HG02840 (cell line): ENCODE measurements around the gene ZNF774.
"Not testable (repeated sequence)": the region's sequence is repeated elsewhere in the genome, so short reads cannot be mapped to it uniquely, and the experiment has no call there.

ENCODE experiments used
- ATAC-seq: cut with Tn5 transposase; IDR thresholded peaks from one replicate; pipeline ENCODE4 v1.9.1; 2021; ENCODE audit warnings: mild to moderate bottlenecking, moderate library complexity, moderate number of reproducible peaks; ENCODE audit not compliant: unreplicated experiment, low FRiP score

Gene ZNF774

GRCh38 chr15:90344662-90345061, 7.4 kb upstream of the ZNF774 start:
- no peak for ATAC-seq

DNA sequence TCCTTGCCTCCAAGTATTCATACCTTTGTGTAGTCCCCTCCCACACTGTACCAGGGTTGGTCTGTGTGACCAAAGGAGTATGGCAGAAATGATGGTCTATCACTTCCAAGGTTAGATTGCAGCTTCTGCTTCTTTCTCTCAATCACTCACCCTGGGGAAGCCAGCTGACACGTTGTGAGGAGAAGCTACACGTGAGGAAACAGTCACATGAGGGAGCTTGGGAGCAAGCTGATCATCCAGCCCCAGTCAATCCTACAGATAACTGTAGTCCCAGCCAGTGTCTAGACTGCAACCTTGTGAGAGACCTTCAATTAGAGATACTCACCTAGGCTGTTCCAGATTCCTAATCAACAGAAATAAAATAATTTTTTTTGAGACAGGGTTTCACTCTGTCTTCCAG, 6.2 kb upstream of the ZNF774 start:
- no peak for ATAC-seq

DNA sequence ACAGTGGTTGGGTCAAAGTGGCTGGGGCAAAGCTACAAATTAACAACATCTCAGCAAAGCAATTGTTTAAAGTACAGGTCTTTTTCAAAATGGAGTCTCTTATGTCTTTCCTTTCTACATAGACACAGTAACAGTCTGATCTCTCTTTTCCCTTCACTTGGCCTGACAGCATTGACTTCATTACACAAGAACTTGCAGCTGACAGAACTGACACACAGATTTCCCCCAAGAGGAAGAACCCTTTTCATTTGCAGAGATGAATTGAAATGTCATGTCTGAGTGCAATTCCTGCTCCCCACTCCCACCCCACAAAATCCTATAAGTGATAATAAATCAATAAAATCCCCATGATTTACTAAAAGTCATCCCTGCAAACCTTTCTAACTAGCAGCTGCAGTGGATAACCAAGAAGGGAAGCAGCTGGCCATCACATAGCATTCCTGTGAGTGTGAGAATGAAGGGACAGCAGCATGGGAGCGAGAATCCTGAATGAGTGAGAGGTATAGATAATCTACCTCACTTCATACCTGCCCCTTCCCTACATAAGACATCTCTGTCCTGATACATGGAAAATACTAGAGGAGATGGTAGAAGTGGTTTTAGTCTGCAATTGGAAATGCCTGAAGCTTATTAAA, 4.5 kb upstream of the ZNF774 start:
- ATAC-seq: not testable (repeated sequence)

DNA sequence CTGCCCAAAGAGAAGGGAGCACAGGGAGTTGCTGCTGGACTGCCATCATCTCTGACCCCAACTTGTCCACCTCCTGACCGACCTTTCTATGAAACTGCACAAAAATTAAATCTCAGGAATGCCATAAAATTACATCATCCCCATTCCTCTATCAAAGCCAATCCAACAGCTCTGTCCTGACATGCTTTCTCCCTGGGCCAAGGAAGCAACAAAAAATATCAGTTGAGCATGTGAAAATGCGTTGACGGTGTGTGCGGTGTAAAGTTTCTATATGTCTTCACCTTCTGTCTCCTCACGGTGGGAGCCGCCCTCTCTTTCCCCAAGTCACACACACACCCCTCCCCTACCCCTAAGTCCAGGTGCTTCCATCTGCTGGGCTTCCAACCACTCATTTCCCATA, 3.6 kb upstream of the ZNF774 start:
- no peak for ATAC-seq

DNA sequence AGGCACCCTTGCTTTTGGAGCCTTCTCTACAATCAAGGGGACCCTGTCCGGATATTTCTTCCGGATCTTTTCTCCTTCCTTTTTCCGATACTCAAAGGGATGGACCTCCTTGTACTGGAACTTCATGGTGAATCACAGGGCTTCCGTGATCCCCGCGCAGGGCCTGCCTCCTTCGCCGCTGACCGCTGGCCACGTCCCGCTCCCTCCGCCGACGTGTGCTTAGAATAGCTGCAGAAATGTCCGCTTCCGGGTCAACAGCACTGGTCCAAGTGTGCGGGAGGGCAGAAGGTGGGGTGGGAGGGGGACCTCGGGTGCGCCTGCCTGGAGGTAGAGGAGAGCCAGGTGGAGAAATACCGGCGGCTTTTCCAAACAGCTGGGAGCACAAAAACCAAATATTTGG, 3.0 kb upstream of the ZNF774 start:
- no peak for ATAC-seq

- ATAC-seq: no peak
These were observed 2.3 kb upstream of the ZNF774 start for GRCh38 chr15:90349821-90350220.

DNA sequence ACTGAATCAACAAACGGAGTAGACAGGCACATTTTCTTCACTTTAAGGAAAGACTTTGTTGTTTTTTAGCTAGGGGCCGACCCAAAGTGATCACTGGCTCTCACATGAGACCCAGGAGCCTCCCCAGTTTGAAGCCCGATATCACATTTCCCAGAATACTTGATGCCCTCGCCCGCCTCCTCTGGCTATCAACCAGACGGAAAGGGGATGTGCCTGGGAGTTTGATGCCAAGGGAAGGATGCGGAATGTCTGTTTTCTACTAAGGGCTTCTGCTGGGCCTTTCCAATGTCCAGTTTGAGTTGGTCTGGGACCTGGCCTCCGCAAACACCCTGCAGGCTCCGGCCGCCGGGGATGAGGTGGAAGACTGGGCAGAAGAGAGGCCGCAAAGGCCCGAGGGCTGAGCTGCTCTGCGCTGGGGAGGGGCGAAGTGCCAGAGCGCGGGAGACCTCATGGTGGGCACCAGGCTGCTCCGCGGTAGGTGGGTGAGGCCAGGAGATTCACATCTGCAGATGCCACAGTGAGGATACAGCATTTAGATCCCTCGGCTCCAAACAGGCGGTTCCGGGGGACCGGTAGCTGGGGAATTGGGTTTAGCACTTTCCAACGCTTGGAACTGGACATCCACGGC, 491 bp upstream of the ZNF774 start:
- peak; percentile 6 for ATAC-seq

DNA sequence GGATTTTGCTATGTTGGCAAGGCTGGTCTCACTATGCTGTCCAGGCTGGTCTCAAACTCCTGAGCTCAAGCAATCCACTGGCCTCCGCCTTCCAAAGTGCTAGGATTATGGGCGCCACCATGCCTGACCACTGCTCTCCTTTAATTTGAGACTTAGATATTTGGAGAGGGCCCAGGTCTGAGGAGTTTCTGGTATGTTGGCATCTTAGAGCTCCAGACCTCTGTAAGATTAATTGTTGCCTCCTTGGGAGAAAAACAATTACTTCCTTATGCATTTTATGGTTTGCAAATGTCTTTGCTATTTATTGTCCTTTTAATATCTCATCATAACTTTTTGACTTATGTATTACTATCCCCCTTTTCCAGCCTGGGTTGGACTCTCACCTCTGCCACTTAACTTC, 2.9 kb downstream of the ZNF774 start:
- ATAC-seq: no peak

DNA sequence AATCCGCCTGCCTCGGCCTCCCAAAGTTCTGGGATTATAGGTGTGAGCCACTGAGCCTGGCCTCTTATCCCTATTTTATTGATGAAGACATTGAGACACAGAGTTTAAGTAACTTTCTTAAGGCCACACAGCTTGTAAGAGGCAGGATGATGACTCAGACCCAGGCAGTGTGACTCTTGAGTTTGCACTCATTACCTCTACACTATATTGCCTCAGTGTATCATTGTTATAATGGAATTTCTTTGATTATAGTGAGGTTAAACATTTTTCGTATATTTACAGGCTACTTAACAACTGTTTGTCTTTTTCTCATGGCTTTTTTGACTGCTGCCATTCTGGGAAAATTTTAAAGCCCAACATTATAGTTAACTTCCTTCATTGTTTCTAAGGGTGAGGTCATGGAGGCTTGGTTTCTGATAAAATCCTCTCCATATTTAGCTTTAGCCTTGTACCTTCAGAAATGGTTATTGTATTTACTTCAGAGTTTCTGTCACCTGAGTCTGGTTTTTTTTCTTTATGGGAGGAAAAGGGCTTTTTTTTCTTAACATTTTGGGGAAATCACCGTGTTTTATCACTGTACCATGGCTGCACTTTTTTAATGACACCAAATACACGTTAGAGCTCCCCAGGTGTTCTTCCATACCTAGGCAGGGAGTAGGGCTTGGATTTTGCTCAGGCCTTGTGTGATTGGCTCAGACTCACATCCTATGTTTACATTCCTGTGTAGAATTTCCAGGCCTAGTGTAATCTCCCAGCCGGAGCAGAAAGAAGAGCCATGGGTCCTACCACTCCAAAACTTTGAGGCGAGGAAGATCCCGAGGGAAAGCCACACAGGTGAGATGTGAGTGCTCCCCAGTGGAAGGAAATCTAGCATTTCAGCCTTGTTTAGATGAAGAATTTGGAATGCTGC, 6.3 kb downstream of the ZNF774 start:
- no peak for ATAC-seq

DNA sequence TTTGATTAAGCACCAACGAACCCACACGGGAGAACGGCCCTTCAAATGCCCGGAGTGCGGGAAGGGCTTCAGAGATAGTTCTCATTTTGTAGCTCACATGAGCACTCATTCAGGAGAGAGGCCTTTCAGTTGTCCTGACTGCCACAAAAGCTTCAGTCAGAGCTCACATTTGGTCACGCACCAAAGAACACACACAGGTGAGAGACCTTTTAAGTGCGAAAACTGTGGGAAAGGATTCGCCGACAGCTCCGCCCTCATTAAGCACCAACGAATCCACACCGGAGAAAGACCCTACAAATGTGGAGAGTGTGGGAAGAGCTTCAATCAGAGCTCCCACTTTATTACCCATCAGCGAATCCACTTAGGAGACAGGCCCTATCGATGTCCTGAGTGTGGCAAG, 8.7 kb downstream of the ZNF774 start:
- no peak for ATAC-seq

GRCh38 chr15:90362936-90363212, 10.8 kb downstream of the ZNF774 start:
- no peak for ATAC-seq

DNA sequence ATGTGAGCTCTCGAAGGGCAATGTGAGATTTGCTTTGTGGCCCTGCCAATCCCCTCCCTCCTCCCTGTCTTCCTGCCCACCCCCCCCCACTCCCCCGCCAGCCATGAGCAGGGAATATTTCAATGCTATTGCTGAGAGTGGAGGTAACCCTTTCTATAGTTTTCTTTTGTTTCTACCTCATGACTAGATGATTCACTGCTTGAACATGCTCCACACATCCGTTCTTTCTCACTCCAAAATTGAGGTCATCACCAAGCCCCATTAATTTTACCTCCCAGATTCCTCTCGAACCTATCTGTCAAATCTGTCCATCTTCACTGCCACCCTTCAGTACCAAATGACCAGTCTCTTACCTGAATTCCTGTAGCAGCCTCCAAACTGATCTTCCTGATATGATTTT, 12.2 kb downstream of the ZNF774 start:
- no peak for ATAC-seq

- no peak for ATAC-seq
These were observed 13.5 kb downstream of the ZNF774 start for GRCh38 chr15:90365414-90366055.

DNA sequence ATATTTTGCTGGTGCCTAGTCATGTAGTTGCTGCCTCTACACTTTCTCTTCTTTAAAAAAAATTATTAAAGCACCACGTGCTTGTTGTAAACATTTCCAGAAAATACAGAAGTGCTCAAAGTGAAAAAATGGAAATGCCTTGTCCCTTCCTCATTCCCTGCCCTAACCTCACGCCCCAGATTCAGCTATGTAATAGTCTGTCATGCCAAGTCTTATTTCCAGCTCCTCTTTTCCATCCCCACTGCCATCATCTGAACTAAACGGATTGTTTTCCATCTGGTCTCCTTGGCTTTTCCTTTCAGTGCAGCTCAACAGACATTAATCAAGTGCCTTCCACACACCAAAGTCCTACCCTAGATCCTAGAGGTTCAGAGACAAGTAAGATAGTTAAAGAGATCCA, 15.5 kb downstream of the ZNF774 start:
- no peak for ATAC-seq

DNA sequence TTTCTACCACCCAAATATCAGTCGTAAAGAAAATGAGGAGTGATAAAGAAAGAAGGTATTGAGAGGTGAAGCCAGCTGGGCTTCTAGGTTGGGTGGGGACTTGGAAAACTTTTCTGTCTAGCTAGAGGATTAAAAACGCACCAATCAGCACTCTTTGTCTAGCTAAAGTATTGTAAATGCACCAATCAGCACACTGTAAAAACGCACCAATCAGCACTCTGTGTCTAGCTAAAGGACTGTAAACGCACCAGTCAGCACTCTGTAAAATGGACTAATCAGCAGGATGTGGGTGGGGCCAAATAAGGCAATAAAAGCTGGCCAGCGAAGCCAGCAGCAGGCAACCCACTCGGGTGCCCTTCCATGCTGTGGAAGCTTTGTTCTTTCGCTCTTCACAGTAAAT, 23.0 kb downstream of the ZNF774 start:
- no peak for ATAC-seq

- no peak for ATAC-seq
These were observed 24.7 kb downstream of the ZNF774 start for GRCh38 chr15:90376789-90377188.

GRCh38 chr15:90379263-90379662, 27.2 kb downstream of the ZNF774 start:
- ATAC-seq: no peak

DNA sequence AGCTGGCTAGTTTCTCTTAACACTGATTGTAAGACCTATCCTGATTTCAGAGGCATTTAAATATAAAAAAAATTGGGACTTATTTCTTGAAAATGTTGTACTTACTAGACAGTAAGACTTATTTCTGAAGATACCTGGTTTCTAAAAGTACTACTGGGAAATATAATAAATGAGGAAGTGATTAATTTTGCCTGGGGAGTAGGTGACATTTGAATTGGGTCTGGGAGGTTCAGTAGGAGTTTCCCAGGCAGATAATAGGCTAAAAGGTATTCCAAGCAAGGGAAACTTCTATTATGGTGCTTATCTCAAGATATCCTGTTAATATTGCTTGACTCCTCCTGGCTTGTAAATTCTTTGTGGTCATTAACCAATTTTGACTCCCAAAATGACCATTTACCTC, 29.4 kb downstream of the ZNF774 start:
- ATAC-seq: no peak

DNA sequence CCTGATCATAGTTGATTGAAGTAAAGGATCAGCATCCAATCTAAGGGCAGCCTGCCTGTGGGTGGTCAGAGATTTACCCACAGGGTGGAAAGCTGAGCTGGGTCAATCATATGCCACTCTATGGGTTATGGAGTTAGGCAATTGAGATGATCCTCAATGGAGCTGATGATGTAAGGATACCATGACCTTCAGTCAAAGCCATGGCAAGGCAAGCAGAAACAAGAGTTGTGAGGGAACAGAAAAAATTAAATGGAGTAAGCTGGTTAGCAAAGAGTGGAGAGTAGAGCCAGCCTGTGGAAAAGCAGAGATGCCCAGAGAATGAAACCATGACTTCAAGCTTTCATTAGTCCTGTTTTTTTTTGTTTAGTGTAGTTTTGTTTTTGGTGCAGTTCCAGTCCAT, 30.2 kb downstream of the ZNF774 start:
- no peak for ATAC-seq

GRCh38 chr15:90386221-90386620, 34.1 kb downstream of the ZNF774 start:
- no peak for ATAC-seq
